Testis (tissue), 3 donors: Measurements from ENCODE around the gene ADRA1B. TPM values are rescaled to one million over a fixed set of nuclear protein-coding genes. Genes with fewer than 3 reads are reported as not detected.

Experiments used
- DNase-seq: peaks from one replicate; pipeline ENCODE4 v3.0.0-alpha.2; 2019
- H3K27ac ChIP-seq, 2 donors: fragments of 200-600 bp; sonication (generic); one replicate each; pipeline ENCODE4 v1.5.1; 2019
- H3K27me3 ChIP-seq: fragments of 200-600 bp; sonication (generic); one replicate; pipeline ENCODE4 v1.5.1; 2019
- H3K36me3 ChIP-seq: fragments of 200-600 bp; sonication (generic); one replicate; pipeline ENCODE4 v1.5.1; 2017; ENCODE audit warnings: low read depth; ENCODE audit errors: missing control alignments
- H3K4me1 ChIP-seq: fragments of 200-600 bp; sonication (generic); one replicate; pipeline ENCODE4 v1.5.1; 2019
- H3K4me3 ChIP-seq, 2 donors: fragments of 200-600 bp; sonication (generic); one replicate each; pipeline ENCODE4 v1.5.1; 2017 to 2019
- H3K9me3 ChIP-seq: fragments of 200-600 bp; sonication (generic); one replicate; pipeline ENCODE4 v1.5.1; 2017
- CTCF ChIP-seq, 3 experiments: fragments of 450-650 bp in 2 of 3; fragments of 200-600 bp in 1 of 3; sonication (generic) in 1 of 3; IDR thresholded peaks; one replicate each; pipeline ENCODE4 v1.5.1; 2016 to 2019; ENCODE audit warnings: antibody characterized with exemption in 3 of 3, mild to moderate bottlenecking in 2 of 3, moderate library complexity in 1 of 3
- POLR2A ChIP-seq: fragments of 450-650 bp; IDR thresholded peaks from one replicate; pipeline ENCODE4 v1.6.1; 2017; ENCODE audit warnings: antibody characterized with exemption, mild to moderate bottlenecking, moderate library complexity
- WGBS, 2 donors: methylation state at CpG; one replicate each; pipeline ENCODE4 v1.1.5; 2018; 5-methylcytosine and 5-hydroxymethylcytosine counted together
- intact Hi-C: fragments of 100-400 bp; cut with DNase I; formaldehyde crosslinking; loops from one replicate; pipeline ENCODE4 v1.15.1; 2023; ENCODE audit warnings: low total_unique reads
- polyA plus RNA-seq: library from polyadenylated mRNA; stranded (reverse); fragments of 350-450 nt; fragmentation: Illumina TruSeq; extraction: RNeasy Lipid Tissue Mini Kit (QIAGEN cat#74804); gene quantifications from one replicate; pipeline ENCODE4 v1.2.3, GENCODE V29; 2014; ENCODE audit warnings: low read depth, low replicate concordance; ENCODE audit not compliant: insufficient read depth
- total RNA-seq, 2 donors: library from RNA; depleted of rRNA; stranded (reverse); fragments of >200 nt; gene quantifications; one replicate each; pipeline ENCODE4 v1.2.3, GENCODE V29; 2016

ADRA1B gene
- total and polyA plus RNA-seq, 3 donors from 2014 or later: 0.93 to 1.2 (median 1.1) TPM

GRCh38 chr5:159910843-159911229 is 5.4 kb upstream of the ADRA1B start:
- no peaks in the 10 kb centered on the region for H3K9me3 ChIP-seq
- H3K36me3 ChIP-seq: no peaks in the 10 kb centered on the region
- H3K4me1 ChIP-seq: peaks cover 4% of the 10 kb centered on the region
- intact Hi-C loops: loop anchor here (10.0 kb wide), 1 partner anchor 466 kb away; no protein-coding TSS in a partner anchor
- TF ChIP-seq CTCF (IDR thresholded peaks at IDR 0.05) (no peak), POLR2A (no peak)
- DNase-seq: no peak
- H3K4me3 ChIP-seq: no peak overlapping the region
- no peaks in the 10 kb centered on the region for H3K27me3 ChIP-seq
- WGBS, 2 donors: 59 to 86% methylated on average over 2 of the region's 2 CpGs
- no peak overlapping the region for H3K27ac ChIP-seq

GRCh38 chr5:159911349-159911748 is 4.9 kb upstream of the ADRA1B start:
- Histone ChIP-seq H3K27ac (no peak overlapping the region), H3K9me3 (no peaks in the 10 kb centered on the region), H3K4me1 (peaks cover 6% of the 10 kb centered on the region), H3K4me3 (no peak overlapping the region), H3K27me3 (no peaks in the 10 kb centered on the region), H3K36me3 (no peaks in the 10 kb centered on the region)
- intact Hi-C loops: loop anchor here (10.0 kb wide), 1 partner anchor 467 kb away; no protein-coding TSS in a partner anchor
- 97 to 100% methylated on average over 4 of the region's 4 CpGs for WGBS, 2 donors
- TF ChIP-seq POLR2A (no peak), CTCF (IDR thresholded peaks at IDR 0.05) (no peak)
- no peak for DNase-seq

- no peaks in the 10 kb centered on the region for H3K9me3 ChIP-seq
- TF ChIP-seq CTCF (IDR thresholded peaks at IDR 0.05) (no peak), POLR2A (no peak)
- no peaks in the 10 kb centered on the region for H3K36me3 ChIP-seq
- H3K4me1 ChIP-seq: peaks cover 6% of the 10 kb centered on the region
- H3K27me3 ChIP-seq: no peaks in the 10 kb centered on the region
- H3K4me3 ChIP-seq: no peak overlapping the region
- intact Hi-C loops: loop anchor here (10.0 kb wide), 1 partner anchor 467 kb away; no protein-coding TSS in a partner anchor
- DNase-seq: no peak
- WGBS, 2 donors: 42 to 56% methylated on average over 4 of the region's 4 CpGs
- H3K27ac ChIP-seq: no peak overlapping the region
Measured at GRCh38 chr5:159912033-159912800, 4.1 kb upstream of the ADRA1B start.

- no peak overlapping the region for H3K4me3 ChIP-seq
- TF ChIP-seq CTCF (IDR thresholded peaks at IDR 0.05) (no peak), POLR2A (no peak)
- H3K27ac ChIP-seq: no peak overlapping the region
- H3K9me3 ChIP-seq: no peaks in the 10 kb centered on the region
- no peaks in the 10 kb centered on the region for H3K36me3 ChIP-seq
- peaks cover 6% of the 10 kb centered on the region for H3K4me1 ChIP-seq
- no peak for DNase-seq
- 46 to 62% methylated on average over 6 of the region's 6 CpGs for WGBS, 2 donors
- no peaks in the 10 kb centered on the region for H3K27me3 ChIP-seq
- intact Hi-C loops: loop anchor here (10.0 kb wide), 1 partner anchor 468 kb away; no protein-coding TSS in a partner anchor
Measured at GRCh38 chr5:159913048-159913447, 3.2 kb upstream of the ADRA1B start.

- intact Hi-C loops: loop anchor here (10.0 kb wide), 1 partner anchor 469 kb away; no protein-coding TSS in a partner anchor
- no peak for DNase-seq
- H3K36me3 ChIP-seq: no peaks in the 10 kb centered on the region
- H3K4me3 ChIP-seq: no peak overlapping the region
- TF ChIP-seq POLR2A (no peak), CTCF (IDR thresholded peaks at IDR 0.05) (no peak)
- no peaks in the 10 kb centered on the region for H3K27me3 ChIP-seq
- H3K9me3 ChIP-seq: no peaks in the 10 kb centered on the region
- no peak overlapping the region for H3K27ac ChIP-seq
- H3K4me1 ChIP-seq: peaks cover 6% of the 10 kb centered on the region
Measured at GRCh38 chr5:159913501-159913900, 2.8 kb upstream of the ADRA1B start.
